GM23338 (cell line): ENCODE results near the gene ABHD12.

Experiments
- CREB1 ChIP-seq: fragments of 250-450 bp; sonication (Bioruptor Pico); IDR thresholded peaks from 2 replicates; pipeline ENCODE4 v1.5.0; 2020; ENCODE audit warnings: low read depth, mild to moderate bottlenecking, moderate library complexity
- CTCF ChIP-seq, 2 experiments: fragments of 200-600 bp in 1 of 2; sonication (generic) in 1 of 2; conservative IDR thresholded peaks; 2 replicates each; pipeline versions ENCODE4 v1.5.1 to v1.6.1; 2016 to 2017; ENCODE audit warnings: antibody characterized with exemption in 2 of 2, low read depth in 2 of 2, mild to moderate bottlenecking in 2 of 2, moderate library complexity in 1 of 2
- EZH2 ChIP-seq: fragments of 200-600 bp; sonication (generic); IDR thresholded peaks from one replicate; pipeline ENCODE4 v1.8.0; 2017; ENCODE audit warnings: antibody characterized with exemption, mild to moderate bottlenecking, low read depth; ENCODE audit not compliant: unreplicated experiment
- EZH2phosphoT487 ChIP-seq: fragments of 200-600 bp; sonication (generic); IDR thresholded peaks from one replicate; pipeline ENCODE4 v1.8.1; 2018; ENCODE audit warnings: antibody characterized with exemption; ENCODE audit not compliant: unreplicated experiment
- POLR2AphosphoS5 ChIP-seq: IDR thresholded peaks from 2 replicates; pipeline ENCODE4 v1.6.1; 2016; ENCODE audit warnings: antibody characterized with exemption, low read depth
- REST ChIP-seq: IDR thresholded peaks from one replicate; pipeline ENCODE4 v1.6.1; 2018; ENCODE audit warnings: antibody characterized with exemption; ENCODE audit not compliant: unreplicated experiment
- STAT1 ChIP-seq: IDR thresholded peaks from one replicate; pipeline ENCODE4 v1.6.1; 2016; ENCODE audit warnings: antibody characterized with exemption; ENCODE audit not compliant: unreplicated experiment
- ZNF331 ChIP-seq: fragments of 250-450 bp; sonication (Bioruptor Pico); IDR thresholded peaks from 2 replicates; pipeline ENCODE4 v1.5.0; 2020; ENCODE audit warnings: low read depth, mild to moderate bottlenecking, moderate library complexity

GRCh38 chr20:25399037-25399430 is 8.4 kb upstream of the ABHD12 start:
- TF ChIP-seq CTCF (conservative IDR thresholded peaks at IDR 0.05; ENCODE audit: low read depth in 2 of 2), result peak; percentile 62 to 72
- TF ChIP-seq EZH2phosphoT487, result no peak
- TF ChIP-seq POLR2AphosphoS5, result no peak
- no peak for TF ChIP-seq STAT1
- TF ChIP-seq CREB1, result no peak
- no peak for TF ChIP-seq REST
- no peak for TF ChIP-seq EZH2
- TF ChIP-seq ZNF331 (CRISPR knock-in tag), result no peak
